CD8-positive, alpha-beta memory T cell (primary cell): ENCODE data around the gene HAGHL. TPM values are rescaled to one million over a fixed set of nuclear protein-coding genes. Genes with fewer than 3 reads are reported as not detected.

Experiments
- CTCF ChIA-PET: fragments of 350-600 bp; sonication (Branson Sonifier 250); formaldehyde crosslinking; loops from one replicate; lab custom pipeline; 2021; ENCODE audit warnings: antibody characterized with exemption; lab: Charles Lee
- POLR2A ChIA-PET: fragments of 350-600 bp; sonication (Branson Sonifier 250); formaldehyde crosslinking; loops from one replicate; lab custom pipeline; 2021; ENCODE audit warnings: antibody characterized with exemption; lab: Charles Lee
- DNase-seq, 5 donors: peaks; one replicate each; pipeline versions ENCODE4 v3.0.0 to v3.0.0-alpha.2; 2020 to 2022; ENCODE audit warnings: mixed read lengths in 1 of 5
- H3K27ac ChIP-seq: one replicate; pipeline ENCODE4 v1.7.0; 2013; ENCODE audit warnings: low read depth, mild to moderate bottlenecking, low read length, moderate library complexity
- H3K27me3 ChIP-seq: 2 replicates; pipeline ENCODE4 v1.7.0; 2013; ENCODE audit warnings: low read length, mild to moderate bottlenecking; ENCODE audit not compliant: insufficient read depth, poor library complexity, severe bottlenecking
- H3K36me3 ChIP-seq: 2 replicates; pipeline ENCODE4 v1.7.0; 2013; ENCODE audit warnings: mild to moderate bottlenecking, low read length, moderate library complexity; ENCODE audit not compliant: insufficient read depth
- H3K4me1 ChIP-seq: 2 replicates; pipeline ENCODE4 v1.7.0; 2013; ENCODE audit warnings: mild to moderate bottlenecking, low read length, moderate library complexity; ENCODE audit not compliant: insufficient read depth
- H3K4me3 ChIP-seq: 2 replicates; pipeline ENCODE4 v1.7.0; 2013; ENCODE audit warnings: mild to moderate bottlenecking, low read length
- H3K9me3 ChIP-seq: 2 replicates; pipeline ENCODE4 v1.7.0; 2013; ENCODE audit warnings: mild to moderate bottlenecking, low read length
- H3K27ac Mint-ChIP-seq, 8 donors: one replicate each; pipeline ENCODE4 v1.8.0; 2020 to 2021; ENCODE audit warnings: mixed read lengths in 8 of 8, mild to moderate bottlenecking in 6 of 8, inconsistent platforms in 3 of 8, moderate library complexity in 3 of 8
- H3K27me3 Mint-ChIP-seq, 2 donors: one replicate each; pipeline ENCODE4 v1.8.0; 2020 to 2021; ENCODE audit warnings: mixed read lengths in 2 of 2, mild to moderate bottlenecking in 1 of 2, moderate library complexity in 1 of 2
- H3K36me3 Mint-ChIP-seq, 3 donors: one replicate each; pipeline ENCODE4 v1.8.0; 2020 to 2021; ENCODE audit warnings: mixed read lengths in 3 of 3, inconsistent platforms in 1 of 3, mild to moderate bottlenecking in 1 of 3
- H3K4me1 Mint-ChIP-seq, 3 donors: one replicate each; pipeline ENCODE4 v1.8.0; 2020 to 2021; ENCODE audit warnings: mixed read lengths in 3 of 3, inconsistent platforms in 1 of 3, mild to moderate bottlenecking in 1 of 3
- H3K4me3 Mint-ChIP-seq, 7 donors: one replicate each; pipeline ENCODE4 v1.8.0; 2020 to 2021; ENCODE audit warnings: mixed read lengths in 7 of 7, mild to moderate bottlenecking in 6 of 7, moderate library complexity in 4 of 7, inconsistent platforms in 2 of 7
- H3K9me3 Mint-ChIP-seq, 5 donors: one replicate each; pipeline ENCODE4 v1.8.0; 2020 to 2022; ENCODE audit warnings: mixed read lengths in 5 of 5, mild to moderate bottlenecking in 3 of 5, moderate library complexity in 2 of 5, inconsistent platforms in 1 of 5
- polyA plus RNA-seq: library from polyadenylated mRNA; unstranded; fragments of 300-500 nt; fragmentation: Illumina TruSeq; gene quantifications from one replicate; pipeline ENCODE4 v1.2.3, GENCODE V29; 2021
- total RNA-seq, 2 experiments: library from RNA; stranded (reverse); gene quantifications; one replicate each; pipeline ENCODE4 v1.2.3, GENCODE V29; 2021

Gene HAGHL
- total and polyA plus RNA-seq, 3 experiments from 2014 or later: 10.7 to 35.6 (median 31.5) TPM

DNA sequence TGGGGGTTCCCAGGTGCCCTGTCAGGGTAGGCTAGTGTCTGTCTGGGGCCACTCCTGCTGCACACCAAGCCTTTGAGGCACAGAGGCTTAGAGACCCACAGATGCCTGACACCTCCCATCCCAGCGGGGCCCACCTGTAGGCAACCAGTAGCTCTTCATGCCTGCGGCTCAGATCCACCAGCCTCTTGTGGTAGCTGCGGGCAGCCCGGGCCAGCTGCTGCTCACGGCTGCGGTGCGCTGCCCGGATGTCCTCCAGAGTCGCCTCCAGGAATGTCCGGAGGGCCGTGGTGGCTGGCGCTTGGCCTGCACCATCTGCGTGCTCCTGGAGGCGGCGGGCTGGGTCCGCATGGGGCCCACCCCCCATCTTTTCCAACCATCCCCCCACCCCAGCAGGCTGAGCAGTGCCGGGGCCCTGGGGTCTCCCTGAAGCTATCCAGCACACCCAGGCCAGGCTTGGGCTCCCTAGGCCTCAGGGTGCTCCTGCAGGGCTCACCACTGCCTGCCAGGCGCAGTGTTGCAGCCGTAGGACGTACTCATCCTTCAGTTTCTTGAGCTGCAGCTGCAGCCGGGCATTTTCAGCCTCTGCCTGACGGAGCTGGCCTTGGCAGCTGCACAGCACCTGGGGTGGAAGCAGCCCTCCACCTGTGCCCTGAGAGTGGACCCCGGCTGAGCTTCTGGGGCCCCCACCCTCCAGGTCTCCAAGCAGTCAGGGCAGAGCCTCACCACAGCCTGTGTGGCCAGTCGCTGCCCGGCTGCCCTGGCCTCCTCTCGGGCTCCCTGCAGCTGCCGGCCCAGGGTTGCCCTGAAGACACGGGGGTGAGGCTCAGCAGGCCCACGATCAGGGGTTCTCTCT lies 2.5 kb upstream of the HAGHL start:
- peaks cover 9 to 39% (median 11%) of the 10 kb centered on the region in 3 donors for H3K4me1 Mint-ChIP-seq

GRCh38 chr16:725041-725376 lies 1.9 kb upstream of the HAGHL start:
- H3K27ac ChIP-seq: no peak overlapping the region
- ChIA-PET POLR2A (interaction anchor here (0.6 to 5.4 kb wide), 6 partner anchors 9 to 40 kb away, joined by 3 to 53 read pairs (median 3); partner anchors contain the start of genes JMJD8 and METRN), CTCF (interaction anchor here (7.2 to 22.8 kb wide), 2 partner anchors 11 kb away, joined by 59 to 332 read pairs; partner anchors contain the start of genes CIAO3, HAGHL and METRN)
- no peaks in the 10 kb centered on the region for H3K36me3 ChIP-seq
- Mint-ChIP-seq H3K36me3 (no peaks in the 10 kb centered on the region), H3K27me3 (no peaks in the 10 kb centered on the region), H3K4me1 (peaks cover 5 to 33% (median 6%) of the 10 kb centered on the region in 3 donors), H3K9me3 (no peaks in the 10 kb centered on the region), H3K27ac (peak overlapping the region in 5 of 8 donors; percentile 46 to 86 (median 78)), H3K4me3 (peak overlapping the region in 2 of 7 donors; percentile 81 to 87)
- H3K27me3 ChIP-seq: no peaks in the 10 kb centered on the region
- no peaks in the 10 kb centered on the region for H3K9me3 ChIP-seq
- DNase-seq: no peak
- H3K4me3 ChIP-seq: no peak overlapping the region
- peaks cover 25% of the 10 kb centered on the region for H3K4me1 ChIP-seq

More for the DNA sequence above, 2.5 kb upstream of the HAGHL start:
- Histone ChIP-seq H3K27ac (no peak overlapping the region), H3K27me3 (no peaks in the 10 kb centered on the region), H3K4me1 (peaks cover 30% of the 10 kb centered on the region), H3K4me3 (no peak overlapping the region), H3K9me3 (no peaks in the 10 kb centered on the region), H3K36me3 (no peaks in the 10 kb centered on the region)
- Mint-ChIP-seq H3K27ac (peak overlapping the region in 2 of 8 donors; percentile 51 to 87), H3K27me3 (no peaks in the 10 kb centered on the region), H3K9me3 (no peaks in the 10 kb centered on the region), H3K36me3 (no peaks in the 10 kb centered on the region), H3K4me3 (peak overlapping the region in 1 of 7 donors; percentile 81)
- CTCF ChIA-PET: interaction anchor here (7.2 to 22.8 kb wide), 2 partner anchors 10 to 12 kb away, joined by 59 to 332 read pairs; partner anchors contain the start of genes CIAO3, HAGHL and METRN
- DNase-seq: no peak
- POLR2A ChIA-PET: interaction anchor here (0.6 to 5.4 kb wide), 4 partner anchors 9 to 40 kb away, joined by 3 to 53 read pairs (median 10); partner anchors contain the start of genes CIAO3, JMJD8 and METRN

DNA sequence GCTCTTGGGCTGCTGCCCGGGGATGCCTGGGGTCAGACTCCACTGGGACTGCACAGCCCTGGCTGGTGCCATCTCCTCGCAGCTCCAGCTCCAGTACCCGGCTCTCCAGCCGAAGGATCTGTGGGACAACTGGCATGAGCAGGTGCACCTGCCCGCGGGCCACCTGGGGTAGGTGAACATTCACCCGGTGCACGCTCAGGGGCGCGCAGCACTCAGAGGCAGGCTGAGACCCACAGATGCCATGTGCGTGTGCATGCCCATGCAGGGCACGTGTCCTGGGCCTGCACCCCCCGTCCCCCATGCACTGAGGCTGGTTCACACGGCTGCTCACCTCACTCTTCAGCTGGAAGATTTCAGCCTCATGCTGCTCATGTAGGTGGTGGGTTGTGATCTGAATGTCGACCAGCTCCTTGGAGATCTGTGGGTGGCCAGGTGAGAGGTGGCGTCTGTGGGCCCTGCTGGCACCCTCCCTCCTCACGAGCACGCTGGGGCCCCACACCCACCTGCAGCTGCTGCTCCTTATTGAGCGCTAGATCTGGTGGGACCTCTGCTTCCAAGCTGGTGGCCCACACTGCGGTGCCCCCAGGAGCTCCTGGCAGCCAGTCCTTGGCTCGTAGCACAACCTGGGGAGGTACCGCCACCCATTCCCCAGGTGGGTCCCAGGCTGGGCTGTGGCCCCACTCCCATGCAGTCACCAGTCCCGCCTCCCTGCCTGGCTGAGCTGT lies 1.3 kb upstream of the HAGHL start:
- DNase-seq: no peak
- Histone ChIP-seq H3K36me3 (no peaks in the 10 kb centered on the region), H3K4me1 (peaks cover 18% of the 10 kb centered on the region), H3K4me3 (no peak overlapping the region), H3K27ac (no peak overlapping the region), H3K9me3 (no peaks in the 10 kb centered on the region), H3K27me3 (no peaks in the 10 kb centered on the region)
- CTCF ChIA-PET: interaction anchor here (0.8 to 22.8 kb wide), 3 partner anchors 11 to 15 kb away, joined by 8 to 332 read pairs (median 59); partner anchors contain the start of genes CIAO3, HAGHL and METRN
- Mint-ChIP-seq H3K36me3 (no peaks in the 10 kb centered on the region), H3K4me1 (peaks cover 0 to 28% (median 3%) of the 10 kb centered on the region in 3 donors), H3K27ac (peak overlapping the region; percentile 12 to 86 (median 57)), H3K27me3 (no peaks in the 10 kb centered on the region), H3K4me3 (peak overlapping the region in 5 of 7 donors; percentile 5 to 87 (median 73)), H3K9me3 (no peaks in the 10 kb centered on the region)
- POLR2A ChIA-PET: interaction anchor here (0.6 to 5.4 kb wide), 7 partner anchors 10 to 62 kb away, joined by 3 to 53 read pairs (median 3); partner anchors contain the start of genes CIAO3, JMJD8, METRN and RPUSD1

- POLR2A ChIA-PET: interaction anchor here (0.7 to 5.4 kb wide), 4 partner anchors 10 to 30 kb away, joined by 3 to 53 read pairs (median 9); partner anchors contain the start of genes CIAO3 and METRN
Measured at GRCh38 chr16:726188-726437, 793 bp upstream of the HAGHL start.

DNA sequence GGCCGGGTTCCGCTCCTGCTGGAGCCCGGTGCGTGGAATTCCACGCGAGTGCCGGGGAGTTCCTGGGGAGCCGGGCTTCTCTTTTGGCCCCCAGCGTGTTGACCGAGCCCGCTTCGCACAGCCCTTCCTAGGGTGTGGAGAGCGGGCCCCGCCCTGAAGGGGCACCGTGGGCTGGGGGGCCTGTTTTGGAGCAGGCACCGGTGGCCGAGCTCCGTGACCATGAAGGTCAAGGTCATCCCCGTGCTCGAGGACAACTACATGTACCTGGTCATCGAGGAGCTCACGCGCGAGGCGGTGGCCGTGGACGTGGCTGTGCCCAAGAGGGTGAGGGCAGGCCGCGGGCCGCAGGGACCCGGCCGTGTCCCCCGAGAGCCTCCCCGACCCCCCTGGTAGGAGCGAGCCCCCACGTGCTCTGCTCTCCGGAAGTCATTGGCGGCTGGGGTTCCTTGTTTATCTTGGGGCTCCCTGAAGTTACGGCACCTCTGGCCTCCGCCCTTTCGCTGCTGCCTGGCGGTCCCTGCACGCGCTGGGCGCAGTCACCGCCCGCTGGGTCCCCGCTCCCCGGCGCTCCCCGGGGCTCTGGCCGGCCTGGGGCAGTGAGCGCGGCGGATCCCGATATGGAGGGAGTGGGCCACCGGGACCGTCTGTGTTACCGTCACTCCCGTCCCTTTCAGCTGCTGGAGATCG lies 528 bp downstream of the HAGHL start:
- Mint-ChIP-seq H3K4me3 (peak overlapping the region; percentile 50 to 79 (median 57)), H3K4me1 (peaks cover 0 to 22% (median 2%) of the 10 kb centered on the region in 3 donors), H3K9me3 (no peaks in the 10 kb centered on the region), H3K27ac (peak overlapping the region in 3 of 8 donors; percentile 33 to 81 (median 52)), H3K36me3 (peaks cover 0 to 3% (median 0%) of the 10 kb centered on the region in 3 donors), H3K27me3 (no peaks in the 10 kb centered on the region)
- peak in 1 of 5 donors; percentile 36 for DNase-seq
- Histone ChIP-seq H3K4me1 (peaks cover 9% of the 10 kb centered on the region), H3K4me3 (peak overlapping the region; percentile 69), H3K27me3 (no peaks in the 10 kb centered on the region), H3K9me3 (no peaks in the 10 kb centered on the region), H3K27ac (peak overlapping the region; percentile 73), H3K36me3 (no peaks in the 10 kb centered on the region)
- CTCF ChIA-PET: interaction anchor here (2.4 to 22.8 kb wide), 3 partner anchors 9 to 58 kb away, joined by 11 to 332 read pairs (median 332); partner anchors contain the start of genes ANTKMT, CCDC78, CIAO3 and HAGHL
- POLR2A ChIA-PET: interaction anchor here (0.5 to 5.4 kb wide), 9 partner anchors 8 to 745 kb away, joined by 3 to 53 read pairs (median 3); partner anchors contain the start of genes CIAO3, METRN, STUB1 and WDR24

More at GRCh38 chr16:726188-726437, 793 bp upstream of the HAGHL start:
- Histone ChIP-seq H3K9me3 (no peaks in the 10 kb centered on the region), H3K4me1 (peaks cover 18% of the 10 kb centered on the region), H3K27me3 (no peaks in the 10 kb centered on the region), H3K27ac (no peak overlapping the region), H3K36me3 (no peaks in the 10 kb centered on the region), H3K4me3 (no peak overlapping the region)
- Mint-ChIP-seq H3K27ac (peak overlapping the region in 3 of 8 donors; percentile 77 to 86 (median 77)), H3K4me1 (peaks cover 0 to 28% (median 3%) of the 10 kb centered on the region in 3 donors), H3K4me3 (peak overlapping the region in 6 of 7 donors; percentile 63 to 87 (median 70)), H3K9me3 (no peaks in the 10 kb centered on the region), H3K27me3 (no peaks in the 10 kb centered on the region), H3K36me3 (no peaks in the 10 kb centered on the region)
- no peak for DNase-seq
- CTCF ChIA-PET: interaction anchor here (0.8 to 22.8 kb wide), 3 partner anchors 10 to 16 kb away, joined by 8 to 332 read pairs (median 59); partner anchors contain the start of genes CIAO3, HAGHL and METRN

DNA sequence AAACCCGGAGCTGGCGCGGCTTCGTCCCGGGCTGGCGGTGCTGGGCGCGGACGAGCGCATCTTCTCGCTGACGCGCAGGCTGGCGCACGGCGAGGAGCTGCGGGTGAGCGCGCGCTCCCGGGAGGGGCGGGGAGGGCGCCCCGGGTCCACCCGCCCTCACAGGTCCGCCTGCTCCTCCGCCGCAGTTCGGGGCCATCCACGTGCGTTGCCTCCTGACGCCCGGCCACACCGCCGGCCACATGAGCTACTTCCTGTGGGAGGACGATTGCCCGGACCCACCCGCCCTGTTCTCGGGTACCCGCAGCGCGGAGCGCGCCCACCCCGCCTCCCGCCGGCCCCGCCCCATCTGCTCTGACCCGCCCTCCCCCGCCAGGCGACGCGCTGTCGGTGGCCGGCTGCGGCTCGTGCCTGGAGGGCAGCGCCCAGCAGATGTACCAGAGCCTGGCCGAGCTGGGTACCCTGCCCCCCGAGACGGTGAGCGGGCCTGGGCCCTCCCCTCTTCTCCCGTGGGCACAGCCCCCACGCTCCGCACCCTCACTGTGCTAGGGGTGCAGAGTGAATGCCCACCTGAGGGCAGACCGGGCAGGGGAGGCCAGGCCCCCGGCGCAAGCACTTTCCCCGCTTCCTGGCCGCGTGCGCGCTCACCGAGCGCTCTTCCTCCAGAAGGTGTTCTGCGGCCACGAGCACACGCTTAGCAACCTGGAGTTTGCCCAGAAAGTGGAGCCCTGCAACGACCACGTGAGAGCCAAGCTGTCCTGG lies 1.4 kb downstream of the HAGHL start:
- Mint-ChIP-seq H3K36me3 (peaks cover 0 to 8% (median 0%) of the 10 kb centered on the region in 3 donors), H3K4me1 (peaks cover 0 to 16% (median 0%) of the 10 kb centered on the region in 3 donors), H3K27ac (peak overlapping the region in 3 of 8 donors; percentile 27 to 53 (median 52)), H3K27me3 (no peaks in the 10 kb centered on the region), H3K4me3 (peak overlapping the region in 6 of 7 donors; percentile 38 to 74 (median 52)), H3K9me3 (no peaks in the 10 kb centered on the region)
- Histone ChIP-seq H3K27ac (peak overlapping the region; percentile 38), H3K36me3 (peaks cover 4% of the 10 kb centered on the region), H3K4me1 (peaks cover 6% of the 10 kb centered on the region), H3K4me3 (no peak overlapping the region), H3K27me3 (no peaks in the 10 kb centered on the region), H3K9me3 (no peaks in the 10 kb centered on the region)
- ChIA-PET CTCF (interaction anchor here (2.4 to 22.8 kb wide), 3 partner anchors 8 to 57 kb away, joined by 11 to 332 read pairs (median 332); partner anchors contain the start of genes ANTKMT, CCDC78, CIAO3 and HAGHL), POLR2A (interaction anchor here (0.7 to 5.4 kb wide), 8 partner anchors 9 to 79 kb away, joined by 3 to 53 read pairs (median 4); partner anchors contain the start of genes CHTF18, CIAO3, METRN and RPUSD1)
- peak; percentile 57 to 81 (median 68) for DNase-seq
